GM12892 (cell line): Measurements from ENCODE around the gene OSTC.

Experiments
- POLR2A ChIP-seq: IDR thresholded peaks from 2 replicates; pipeline ENCODE4 v1.6.1; 2011; ENCODE audit warnings: low read depth, low read length, control low read depth
- POLR2AphosphoS5 ChIP-seq: IDR thresholded peaks from 2 replicates; pipeline ENCODE4 v1.6.1; 2011; ENCODE audit warnings: low read depth, low read length, control low read depth
- TAF1 ChIP-seq: IDR thresholded peaks from 2 replicates; pipeline ENCODE4 v1.6.1; 2011; ENCODE audit warnings: low read depth, mild to moderate bottlenecking, control low read depth, low read length, borderline replicate concordance

DNA sequence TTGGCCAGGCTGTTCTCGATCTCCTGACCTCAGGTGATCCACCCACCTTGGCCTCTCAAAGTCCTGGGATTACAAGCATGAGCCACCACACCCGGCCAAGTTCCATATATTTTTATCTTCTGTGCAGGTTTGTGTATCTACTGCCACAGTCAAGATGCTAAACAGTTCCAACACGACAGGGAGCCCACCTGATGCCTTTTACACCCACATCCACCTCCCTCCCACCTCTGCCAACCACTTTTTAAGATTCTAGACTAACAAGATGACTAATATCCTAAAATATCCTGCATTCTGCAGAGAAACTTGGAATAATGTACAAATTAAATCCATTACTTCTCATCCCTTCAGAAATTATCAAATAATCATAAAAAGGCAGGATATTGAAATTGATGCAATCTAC is 49.3 kb upstream of the OSTC start:
- TF ChIP-seq POLR2AphosphoS5 = no peak
- TF ChIP-seq POLR2A = no peak
- TF ChIP-seq TAF1 = no peak
